Peyer's patch (tissue), 4 donors: ENCODE data around the gene ZNF132. TPM values are rescaled to one million over a fixed set of nuclear protein-coding genes. Genes with fewer than 3 reads are reported as not detected.

Experiments
- DNase-seq, 3 donors: peaks; one replicate each; pipeline ENCODE4 v3.0.0-alpha.2; 2017 to 2019
- H3K27ac ChIP-seq, 4 donors: fragments of 200-600 bp; sonication (generic); one replicate each; pipeline ENCODE4 v1.5.1; 2016 to 2019
- H3K27me3 ChIP-seq, 2 donors: fragments of 200-600 bp; sonication (generic); one replicate each; pipeline ENCODE4 v1.5.1; 2019
- H3K36me3 ChIP-seq, 3 donors: fragments of 200-600 bp; sonication (generic); one replicate each; pipeline ENCODE4 v1.5.1; 2016 to 2019
- H3K4me1 ChIP-seq, 4 donors: fragments of 200-600 bp; sonication (generic); one replicate each; pipeline ENCODE4 v1.5.1; 2016 to 2019
- H3K4me3 ChIP-seq, 4 donors: fragments of 200-600 bp; sonication (generic); 1 replicate in 3 of 4; 2 replicates in 1 of 4; pipeline ENCODE4 v1.5.1; 2016 to 2019; ENCODE audit warnings: mild to moderate bottlenecking in 1 of 4
- H3K9me3 ChIP-seq, 4 donors: fragments of 200-600 bp; sonication (generic); one replicate each; pipeline ENCODE4 v1.5.1; 2016 to 2019; ENCODE audit warnings: mild to moderate bottlenecking in 1 of 4
- CTCF ChIP-seq, 6 experiments: fragments of 450-650 bp in 4 of 6; fragments of 200-600 bp in 2 of 6; sonication (generic) in 1 of 6; IDR thresholded peaks; one replicate each; pipeline ENCODE4 v1.5.1; 2017 to 2019; ENCODE audit warnings: antibody characterized with exemption in 6 of 6, mild to moderate bottlenecking in 3 of 6, moderate library complexity in 1 of 6
- POLR2A ChIP-seq, 2 donors: fragments of 450-650 bp; IDR thresholded peaks; one replicate each; pipeline ENCODE4 v1.5.1; 2017; ENCODE audit warnings: antibody characterized with exemption in 2 of 2, mild to moderate bottlenecking in 2 of 2, moderate library complexity in 2 of 2
- total RNA-seq, 4 donors: library from RNA; depleted of rRNA; stranded (reverse); fragments of >200 nt; gene quantifications; one replicate each; pipeline ENCODE4 v1.1.0, GENCODE V29; 2016

ZNF132 gene
- total RNA-seq, 4 donors from 2014 or later = 3.9 to 12.4 (median 7.2) TPM

GRCh38 chr19:58469241-58470013 lies 29.5 kb upstream of the ZNF132 start:
- Histone ChIP-seq H3K4me3 (no peak overlapping the region), H3K4me1 (peaks cover 0 to 9% (median 6%) of the 10 kb centered on the region in 4 donors), H3K36me3 (peaks cover 0 to 38% (median 0%) of the 10 kb centered on the region in 3 donors), H3K27ac (no peak overlapping the region), H3K27me3 (no peaks in the 10 kb centered on the region), H3K9me3 (no peaks in the 10 kb centered on the region)
- DNase-seq = no peak
- TF ChIP-seq CTCF (IDR thresholded peaks at IDR 0.05) (no peak), POLR2A (IDR thresholded peaks at IDR 0.05) (no peak)

- H3K27ac ChIP-seq = no peak overlapping the region
- DNase-seq = no peak
- TF ChIP-seq POLR2A (IDR thresholded peaks at IDR 0.05) (no peak), CTCF (IDR thresholded peaks at IDR 0.05) (no peak)
- no peaks in the 10 kb centered on the region for H3K27me3 ChIP-seq
- no peak overlapping the region for H3K4me3 ChIP-seq
- no peaks in the 10 kb centered on the region for H3K9me3 ChIP-seq
- peaks cover 0 to 9% (median 6%) of the 10 kb centered on the region in 4 donors for H3K4me1 ChIP-seq
- peaks cover 0 to 38% (median 0%) of the 10 kb centered on the region in 3 donors for H3K36me3 ChIP-seq
These were observed 28.4 kb upstream of the ZNF132 start for GRCh38 chr19:58468216-58468839.

GRCh38 chr19:58466760-58467589 lies 27.0 kb upstream of the ZNF132 start, which contains the start of gene ZNF324:
TSS of gene ZNF324 (plus strand) at chr19:58467080. CDS start at chr19:58469186, 2,106 bp downstream.
- Histone ChIP-seq H3K27ac (peak within 1 kb of the TSS; percentile 53 to 83 (median 72)), H3K4me1 (peaks cover 0 to 9% (median 6%) of the 10 kb centered on the region in 4 donors), H3K4me3 (peak within 1 kb of the TSS; percentile 69 to 93 (median 87)), H3K9me3 (no peaks in the 10 kb centered on the region), H3K27me3 (no peaks in the 10 kb centered on the region), H3K36me3 (peaks cover 0 to 26% (median 0%) of the 10 kb centered on the region in 3 donors)
- DNase-seq = peak; percentile 99
- TF ChIP-seq CTCF (IDR thresholded peaks at IDR 0.05) = no peak
- TF ChIP-seq POLR2A (IDR thresholded peaks at IDR 0.05) = peak; percentile 34 to 51

GRCh38 chr19:58466089-58466759 lies 26.3 kb upstream of the ZNF132 start:
- Histone ChIP-seq H3K4me3 (peak overlapping the region; percentile 69 to 93 (median 87)), H3K9me3 (no peaks in the 10 kb centered on the region), H3K27me3 (no peaks in the 10 kb centered on the region), H3K36me3 (peaks cover 0 to 20% (median 0%) of the 10 kb centered on the region in 3 donors), H3K27ac (peak overlapping the region in 2 of 4 donors; percentile 72 to 83), H3K4me1 (peaks cover 0 to 9% (median 6%) of the 10 kb centered on the region in 4 donors)
- no peak for DNase-seq
- TF ChIP-seq POLR2A (IDR thresholded peaks at IDR 0.05) (no peak), CTCF (IDR thresholded peaks at IDR 0.05) (no peak)

- H3K27me3 ChIP-seq = no peaks in the 10 kb centered on the region
- DNase-seq = no peak
- TF ChIP-seq CTCF (IDR thresholded peaks at IDR 0.05) (no peak), POLR2A (IDR thresholded peaks at IDR 0.05) (no peak)
These were observed 20.1 kb upstream of the ZNF132 start for GRCh38 chr19:58460039-58460438.

More at GRCh38 chr19:58460039-58460438, 20.1 kb upstream of the ZNF132 start:
- no peaks in the 10 kb centered on the region for H3K4me1 ChIP-seq
- no peak overlapping the region for H3K27ac ChIP-seq
- no peak overlapping the region for H3K4me3 ChIP-seq
- H3K9me3 ChIP-seq = no peaks in the 10 kb centered on the region
- H3K36me3 ChIP-seq = peaks cover 0 to 18% (median 0%) of the 10 kb centered on the region in 3 donors
